Naive thymus-derived CD4-positive, alpha-beta T cell (primary cell): ENCODE data around the gene ARMC5. TPM values are rescaled to one million over a fixed set of nuclear protein-coding genes. Genes with fewer than 3 reads are reported as not detected.

Experiments
- ATAC-seq: fragments of 150-1000 bp; cut with Tn5 transposase; 2 replicates; pipeline ENCODE4 v1.10.0; 2021; ENCODE audit warnings: mild to moderate bottlenecking, moderate library complexity
- CTCF ChIA-PET: fragments of 350-600 bp; sonication (Branson Sonifier 250); formaldehyde crosslinking; loops from one replicate; lab custom pipeline; 2021; ENCODE audit warnings: antibody characterized with exemption; lab: Charles Lee
- POLR2A ChIA-PET: fragments of 350-600 bp; sonication (Branson Sonifier 250); formaldehyde crosslinking; loops from one replicate; lab custom pipeline; 2021; ENCODE audit warnings: antibody characterized with exemption, inconsistent platforms; lab: Charles Lee
- DNase-seq, 9 donors: peaks; one replicate each; pipeline versions ENCODE4 v3.0.0 to v3.0.0-alpha.2; 2020 to 2022; ENCODE audit warnings: mixed read lengths in 1 of 9
- H3K27ac ChIP-seq: one replicate; pipeline ENCODE4 v1.7.0; 2013; ENCODE audit warnings: mild to moderate bottlenecking, low read depth, low read length, moderate library complexity
- H3K27me3 ChIP-seq, 2 donors: one replicate each; pipeline ENCODE4 v1.7.0; 2013; ENCODE audit warnings: low read length in 2 of 2, mild to moderate bottlenecking in 2 of 2, moderate library complexity in 2 of 2; ENCODE audit not compliant: control insufficient read depth in 2 of 2, insufficient read depth in 2 of 2
- H3K36me3 ChIP-seq, 3 experiments: 1 replicate in 2 of 3; 2 replicates in 1 of 3; pipeline ENCODE4 v1.7.0; 2013; ENCODE audit warnings: low read length in 3 of 3, mild to moderate bottlenecking in 3 of 3, moderate library complexity in 1 of 3; ENCODE audit not compliant: insufficient read depth in 3 of 3, control insufficient read depth in 2 of 3
- H3K4me1 ChIP-seq, 2 donors: one replicate each; pipeline ENCODE4 v1.7.0; 2013; ENCODE audit warnings: low read length in 2 of 2, mild to moderate bottlenecking in 2 of 2, moderate library complexity in 1 of 2; ENCODE audit not compliant: control insufficient read depth in 2 of 2, insufficient read depth in 2 of 2
- H3K4me3 ChIP-seq: 2 replicates; pipeline ENCODE4 v1.7.0; 2013; ENCODE audit warnings: mild to moderate bottlenecking, low read length
- H3K9me3 ChIP-seq, 3 experiments: 1 replicate in 2 of 3; 2 replicates in 1 of 3; pipeline ENCODE4 v1.7.0; 2013; ENCODE audit warnings: low read length in 3 of 3; ENCODE audit not compliant: control insufficient read depth in 2 of 3
- H3K27ac Mint-ChIP-seq, 9 donors: one replicate each; pipeline ENCODE4 v1.8.0; 2020 to 2022; ENCODE audit warnings: mixed read lengths in 9 of 9, mild to moderate bottlenecking in 8 of 9, moderate library complexity in 5 of 9, inconsistent platforms in 2 of 9
- H3K27me3 Mint-ChIP-seq, 5 donors: one replicate each; pipeline ENCODE4 v1.8.0; 2021 to 2022; ENCODE audit warnings: mixed read lengths in 5 of 5, mild to moderate bottlenecking in 1 of 5
- H3K36me3 Mint-ChIP-seq, 5 donors: one replicate each; pipeline ENCODE4 v1.8.0; 2020 to 2022; ENCODE audit warnings: mixed read lengths in 5 of 5, mild to moderate bottlenecking in 3 of 5, inconsistent platforms in 1 of 5
- H3K4me1 Mint-ChIP-seq, 7 donors: one replicate each; pipeline ENCODE4 v1.8.0; 2020 to 2022; ENCODE audit warnings: mixed read lengths in 7 of 7, mild to moderate bottlenecking in 3 of 7, inconsistent platforms in 1 of 7
- H3K4me3 Mint-ChIP-seq, 10 donors: one replicate each; pipeline ENCODE4 v1.8.0; 2020 to 2022; ENCODE audit warnings: mild to moderate bottlenecking in 10 of 10, mixed read lengths in 10 of 10, moderate library complexity in 6 of 10, inconsistent platforms in 2 of 10
- H3K9me3 Mint-ChIP-seq, 11 donors: one replicate each; pipeline ENCODE4 v1.8.0; 2020 to 2022; ENCODE audit warnings: mixed read lengths in 11 of 11, mild to moderate bottlenecking in 4 of 11, inconsistent platforms in 1 of 11, moderate library complexity in 1 of 11
- intact Hi-C, 2 donors: fragments of 100-400 bp; cut with micrococcal nuclease; formaldehyde crosslinking; loops; one replicate each; pipeline ENCODE4 v1.15.1; 2023
- polyA plus RNA-seq, 2 donors: library from polyadenylated mRNA; unstranded; fragments of 300-500 nt; fragmentation: Illumina TruSeq; gene quantifications; one replicate each; pipeline ENCODE4 v1.2.3, GENCODE V29; 2021
- total RNA-seq, 6 experiments: library from RNA in 5 of 6; stranded (reverse) in 5 of 6; gene quantifications; 1 replicate in 5 of 6; 2 replicates in 1 of 6; pipeline ENCODE4 v1.2.3 and lab custom pipeline; 2021 to 2026

The ARMC5 gene
- total and polyA plus RNA-seq, 7 experiments from 2014 or later: 6.2 to 14.4 (median 11.5) TPM

DNA sequence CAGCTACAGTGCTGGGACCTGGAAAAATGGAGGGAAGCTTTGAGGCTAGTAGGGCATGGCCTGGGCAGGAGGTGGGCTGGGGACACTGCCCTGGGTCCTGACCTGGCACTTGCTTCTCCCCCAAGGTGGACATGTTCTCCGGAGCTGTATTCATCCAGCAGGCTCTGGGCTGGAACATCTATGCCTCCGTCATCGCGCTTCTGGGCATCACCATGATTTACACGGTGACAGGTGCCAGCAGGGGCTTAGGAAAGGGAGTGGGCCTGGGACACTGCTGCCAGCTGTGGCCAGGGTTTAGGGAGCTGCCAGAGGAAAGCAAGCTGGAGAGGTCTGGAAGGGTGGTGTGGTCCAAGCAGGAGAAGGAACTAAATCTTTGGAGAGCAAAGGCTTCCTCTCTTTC, 26.7 kb downstream of the ARMC5 start:
- Mint-ChIP-seq H3K4me3 (peak overlapping the region in 9 of 10 donors; percentile 70 to 95 (median 91)), H3K27ac (peak overlapping the region in 3 of 9 donors; percentile 32 to 80 (median 34)), H3K9me3 (no peaks in the 10 kb centered on the region), H3K4me1 (peaks cover 5 to 24% (median 13%) of the 10 kb centered on the region in 7 donors), H3K27me3 (peaks cover 0 to 26% (median 0%) of the 10 kb centered on the region in 5 donors), H3K36me3 (peaks cover 0 to 4% (median 0%) of the 10 kb centered on the region in 5 donors)
- Histone ChIP-seq H3K27me3 (no peaks in the 10 kb centered on the region), H3K4me3 (no peak overlapping the region), H3K36me3 (peaks cover 0 to 5% (median 0%) of the 10 kb centered on the region in 3 experiments), H3K4me1 (no peaks in the 10 kb centered on the region), H3K9me3 (no peaks in the 10 kb centered on the region), H3K27ac (no peak overlapping the region)
- ATAC-seq: no peak
- POLR2A ChIA-PET: interaction anchor here (3.7 kb wide), 1 partner anchor 22 kb away, joined by 15 read pairs; the partner anchor contains the start of gene RUSF1
- no peak for DNase-seq
- intact Hi-C loops: no loop called here
- CTCF ChIA-PET: no interaction called here

DNA sequence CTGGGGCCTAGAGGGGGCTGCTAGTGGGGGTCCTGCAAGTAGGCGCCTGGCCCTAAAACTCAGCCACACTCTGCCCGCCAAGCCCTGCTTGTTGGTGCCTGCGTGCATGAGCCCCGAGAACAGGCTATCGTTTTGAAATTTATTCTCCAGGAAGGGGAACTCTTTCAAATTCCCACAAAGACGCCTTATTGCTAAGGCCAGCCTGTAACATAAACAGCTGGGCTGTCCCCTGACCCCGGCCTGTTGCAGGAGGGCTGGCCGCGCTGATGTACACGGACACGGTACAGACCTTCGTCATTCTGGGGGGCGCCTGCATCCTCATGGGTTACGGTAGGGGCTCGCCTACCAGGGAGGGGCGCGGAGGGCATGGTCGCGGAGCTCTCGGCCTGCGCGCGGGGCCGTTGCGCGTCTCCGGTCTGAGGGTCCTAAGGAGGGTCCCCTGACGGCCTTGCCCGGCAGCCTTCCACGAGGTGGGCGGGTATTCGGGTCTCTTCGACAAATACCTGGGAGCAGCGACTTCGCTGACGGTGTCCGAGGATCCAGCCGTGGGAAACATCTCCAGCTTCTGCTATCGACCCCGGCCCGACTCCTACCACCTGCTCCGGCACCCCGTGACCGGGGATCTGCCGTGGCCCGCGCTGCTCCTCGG, 27.9 kb downstream of the ARMC5 start:
- no peaks in the 10 kb centered on the region for H3K4me1 ChIP-seq
- H3K27ac Mint-ChIP-seq: peak overlapping the region in 8 of 9 donors; percentile 51 to 90 (median 84)
- intact Hi-C loops: loop anchor here (1.0 kb wide), 3 partner anchors 10 to 213 kb away; partner anchors contain the start of gene ARMC5 (in 1 of the 2)
- H3K27ac ChIP-seq: peak overlapping the region; percentile 62
- ATAC-seq: no peak
- H3K9me3 ChIP-seq: no peaks in the 10 kb centered on the region
- DNase-seq: no peak
- peak overlapping the region; percentile 89 to 95 (median 92) for H3K4me3 Mint-ChIP-seq
- H3K9me3 Mint-ChIP-seq: no peaks in the 10 kb centered on the region
- ChIA-PET CTCF (no interaction called here), POLR2A (interaction anchor here (0.7 to 3.7 kb wide), 9 partner anchors 10 to 307 kb away, joined by 3 to 18 read pairs (median 8); partner anchors contain the start of genes ARMC5, FUS and RUSF1)
- H3K36me3 ChIP-seq: peaks cover 0 to 11% (median 0%) of the 10 kb centered on the region in 3 experiments
- peak overlapping the region; percentile 89 for H3K4me3 ChIP-seq
- peaks cover 0 to 22% (median 0%) of the 10 kb centered on the region in 5 donors for H3K27me3 Mint-ChIP-seq
- peaks cover 0 to 4% (median 0%) of the 10 kb centered on the region in 5 donors for H3K36me3 Mint-ChIP-seq
- no peaks in the 10 kb centered on the region for H3K27me3 ChIP-seq
- peaks cover 5 to 24% (median 13%) of the 10 kb centered on the region in 7 donors for H3K4me1 Mint-ChIP-seq

DNA sequence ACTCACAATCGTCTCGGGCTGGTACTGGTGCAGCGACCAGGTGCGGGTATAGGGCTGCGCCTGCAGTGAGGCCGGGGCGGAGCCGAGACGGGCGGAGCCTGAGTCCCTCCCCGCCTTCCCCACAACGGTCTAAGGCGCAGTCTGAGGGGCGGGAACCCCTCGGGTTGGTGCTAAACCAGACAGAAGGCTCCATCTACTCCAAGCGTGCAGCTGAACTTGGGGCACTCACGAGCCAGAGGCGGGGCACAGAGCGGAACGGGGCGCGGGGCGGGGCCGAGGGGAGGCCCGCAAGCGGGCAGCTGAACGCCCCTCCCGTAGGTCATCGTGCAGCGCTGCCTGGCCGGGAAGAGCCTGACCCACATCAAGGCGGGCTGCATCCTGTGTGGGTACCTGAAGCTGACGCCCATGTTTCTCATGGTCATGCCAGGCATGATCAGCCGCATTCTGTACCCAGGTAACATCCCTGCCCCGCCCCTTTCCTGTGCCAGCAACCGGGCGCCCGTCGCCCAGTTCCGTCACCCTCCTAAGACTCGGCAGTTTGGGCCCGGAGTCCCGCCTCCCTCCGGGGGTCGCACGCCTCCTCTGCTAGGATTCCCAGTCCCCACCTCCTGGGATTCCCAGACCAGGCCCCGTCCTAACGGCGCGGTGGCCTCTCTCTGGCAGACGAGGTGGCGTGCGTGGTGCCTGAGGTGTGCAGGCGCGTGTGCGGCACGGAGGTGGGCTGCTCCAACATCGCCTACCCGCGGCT, 28.6 kb downstream of the ARMC5 start:
- Mint-ChIP-seq H3K27ac (peak overlapping the region in 8 of 9 donors; percentile 51 to 90 (median 84)), H3K27me3 (peaks cover 0 to 17% (median 0%) of the 10 kb centered on the region in 5 donors), H3K9me3 (no peaks in the 10 kb centered on the region), H3K4me1 (peaks cover 5 to 24% (median 13%) of the 10 kb centered on the region in 7 donors), H3K36me3 (peaks cover 0 to 5% (median under 1%) of the 10 kb centered on the region in 5 donors), H3K4me3 (peak overlapping the region; percentile 89 to 95 (median 92))
- H3K27me3 ChIP-seq: no peaks in the 10 kb centered on the region
- ChIA-PET CTCF (interaction anchor here (1.2 kb wide), 1 partner anchor 14 kb away, joined by 3 read pairs; no protein-coding TSS in a partner anchor), POLR2A (interaction anchor here (0.5 to 3.7 kb wide), 10 partner anchors 9 to 330 kb away, joined by 3 to 18 read pairs (median 7); partner anchors contain the start of genes ARMC5, FUS and RUSF1)
- intact Hi-C loops: loop anchor here (1.0 to 2.0 kb wide), 5 partner anchors 11 to 212 kb away; partner anchors contain the start of genes RUSF1 (in 2 of the 2) and ARMC5 (in 1 of the 2)
- no peaks in the 10 kb centered on the region for H3K4me1 ChIP-seq
- DNase-seq (peak; percentile 55 to 79 (median 74)), ATAC-seq (peak; percentile 92)
- H3K9me3 ChIP-seq: no peaks in the 10 kb centered on the region
- H3K36me3 ChIP-seq: peaks cover 0 to 16% (median 0%) of the 10 kb centered on the region in 3 experiments
- peak overlapping the region; percentile 89 for H3K4me3 ChIP-seq
- H3K27ac ChIP-seq: peak overlapping the region; percentile 62

DNA sequence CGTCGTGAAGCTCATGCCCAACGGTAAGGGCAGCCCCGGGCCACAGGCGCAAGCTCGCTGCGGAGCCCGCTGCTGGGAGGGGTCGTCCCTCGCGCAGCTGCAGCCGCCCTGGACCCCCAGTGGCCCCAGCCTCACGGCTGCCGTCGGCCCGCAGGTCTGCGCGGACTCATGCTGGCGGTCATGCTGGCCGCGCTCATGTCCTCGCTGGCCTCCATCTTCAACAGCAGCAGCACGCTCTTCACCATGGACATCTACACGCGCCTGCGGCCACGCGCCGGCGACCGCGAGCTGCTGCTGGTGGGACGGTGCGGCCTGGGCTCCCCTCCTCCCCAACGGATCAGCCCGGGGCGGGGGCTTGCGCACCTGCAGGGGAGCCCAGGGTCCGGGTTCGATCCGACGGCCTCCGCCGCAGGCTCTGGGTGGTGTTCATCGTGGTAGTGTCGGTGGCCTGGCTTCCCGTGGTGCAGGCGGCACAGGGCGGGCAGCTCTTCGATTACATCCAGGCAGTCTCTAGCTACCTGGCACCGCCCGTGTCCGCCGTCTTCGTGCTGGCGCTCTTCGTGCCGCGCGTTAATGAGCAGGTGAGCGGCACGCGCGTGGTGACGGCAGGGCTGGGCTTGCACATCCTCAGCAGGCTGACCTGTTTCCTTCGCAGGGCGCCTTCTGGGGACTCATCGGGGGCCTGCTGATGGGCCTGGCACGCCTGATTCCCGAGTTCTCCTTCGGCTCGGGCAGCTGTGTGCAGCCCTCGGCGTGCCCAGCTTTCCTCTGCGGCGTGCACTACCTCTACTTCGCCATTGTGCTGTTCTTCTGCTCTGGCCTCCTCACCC, 29.4 kb downstream of the ARMC5 start:
- Mint-ChIP-seq H3K27ac (peak overlapping the region in 4 of 9 donors; percentile 38 to 80 (median 58)), H3K4me1 (peaks cover 5 to 24% (median 13%) of the 10 kb centered on the region in 7 donors), H3K27me3 (peaks cover 0 to 17% (median 0%) of the 10 kb centered on the region in 5 donors), H3K9me3 (no peaks in the 10 kb centered on the region), H3K36me3 (peaks cover 4 to 13% (median 6%) of the 10 kb centered on the region in 5 donors), H3K4me3 (peak overlapping the region in 9 of 10 donors; percentile 35 to 95 (median 93))
- DNase-seq: no peak
- intact Hi-C loops: loop anchor here (1.0 to 2.0 kb wide), 2 partner anchors 20 kb away; partner anchors contain the start of gene RUSF1 (in 2 of the 2)
- no peaks in the 10 kb centered on the region for H3K27me3 ChIP-seq
- peak overlapping the region; percentile 89 for H3K4me3 ChIP-seq
- H3K9me3 ChIP-seq: no peaks in the 10 kb centered on the region
- H3K36me3 ChIP-seq: peaks cover 0 to 24% (median 4%) of the 10 kb centered on the region in 3 experiments
- POLR2A ChIA-PET: interaction anchor here (0.5 to 3.7 kb wide), 9 partner anchors 8 to 331 kb away, joined by 3 to 18 read pairs (median 8); partner anchors contain the start of genes ARMC5, FUS and RUSF1
- ATAC-seq: no peak
- H3K27ac ChIP-seq: peak overlapping the region; percentile 62
- no peaks in the 10 kb centered on the region for H3K4me1 ChIP-seq
- CTCF ChIA-PET: interaction anchor here (1.2 kb wide), 1 partner anchor 13 kb away, joined by 3 read pairs; no protein-coding TSS in a partner anchor

DNA sequence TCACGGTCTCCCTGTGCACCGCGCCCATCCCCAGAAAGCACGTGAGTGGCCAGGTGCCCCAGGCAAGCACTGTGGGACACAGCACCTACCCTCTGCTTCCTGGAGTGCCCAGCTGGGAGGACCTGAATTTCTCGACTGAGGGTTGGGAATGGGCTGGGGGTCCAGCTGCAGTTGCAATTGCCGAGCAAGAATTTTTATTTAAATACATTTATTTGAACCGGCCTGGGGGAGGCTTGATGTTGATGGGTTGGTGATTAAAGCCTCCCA, 29.9 kb downstream of the ARMC5 start:
- peaks cover 0 to 29% (median 4%) of the 10 kb centered on the region in 3 experiments for H3K36me3 ChIP-seq
- ATAC-seq: no peak
- no peaks in the 10 kb centered on the region for H3K9me3 ChIP-seq
- no peaks in the 10 kb centered on the region for H3K4me1 ChIP-seq
- POLR2A ChIA-PET: interaction anchor here (1.0 to 3.7 kb wide), 6 partner anchors 7 to 29 kb away, joined by 5 to 18 read pairs (median 14); partner anchors contain the start of genes ARMC5 and RUSF1
- peak overlapping the region in 4 of 9 donors; percentile 51 to 80 (median 68) for H3K27ac Mint-ChIP-seq
- peaks cover 0 to 17% (median 0%) of the 10 kb centered on the region in 5 donors for H3K27me3 Mint-ChIP-seq
- H3K27me3 ChIP-seq: no peaks in the 10 kb centered on the region
- H3K9me3 Mint-ChIP-seq: no peaks in the 10 kb centered on the region
- intact Hi-C loops: loop anchor here in 1 of 2 donors (2.0 kb wide), 1 partner anchor 20 kb away; the partner anchor contains the start of gene RUSF1
- H3K4me1 Mint-ChIP-seq: peaks cover 5 to 24% (median 13%) of the 10 kb centered on the region in 7 donors
- H3K27ac ChIP-seq: no peak overlapping the region
- no peak overlapping the region for H3K4me3 ChIP-seq
- peaks cover 4 to 13% (median 6%) of the 10 kb centered on the region in 5 donors for H3K36me3 Mint-ChIP-seq
- DNase-seq: no peak
- CTCF ChIA-PET: no interaction called here
- H3K4me3 Mint-ChIP-seq: peak overlapping the region in 9 of 10 donors; percentile 15 to 89 (median 47)
